CD4-positive, alpha-beta T cell (primary cell): ENCODE measurements around the gene CFAP73. TPM values are rescaled to one million over a fixed set of nuclear protein-coding genes. Genes with fewer than 3 reads are reported as not detected.
"Not testable (repeated sequence)": the region's sequence is repeated elsewhere in the genome, so short reads cannot be mapped to it uniquely, and the experiment has no call there.

Experiments used
- ATAC-seq: fragments of 200-7000 bp; cut with Tn5 transposase; one replicate; pipeline ENCODE4 v1.10.0; 2022; ENCODE audit warnings: mild to moderate bottlenecking; ENCODE audit not compliant: poor library complexity
- CTCF ChIA-PET: fragments of 350-600 bp; sonication (Branson Sonifier 250); formaldehyde crosslinking; loops from one replicate; lab custom pipeline; 2021; ENCODE audit warnings: antibody characterized with exemption, inconsistent platforms; lab: Charles Lee
- POLR2A ChIA-PET: fragments of 350-600 bp; sonication (Branson Sonifier 250); formaldehyde crosslinking; loops from one replicate; lab custom pipeline; 2021; ENCODE audit warnings: antibody characterized with exemption, inconsistent platforms; lab: Charles Lee
- DNase-seq, 14 experiments: peaks; one replicate each; pipeline ENCODE4 v3.0.0-alpha.2; 2013 to 2020; ENCODE audit warnings: mixed read lengths in 2 of 14
- H3K27ac ChIP-seq, 2 donors: one replicate each; pipeline versions ENCODE4 v1.5.1 to v1.7.0; 2013; ENCODE audit warnings: low read length in 2 of 2, low read depth in 1 of 2, mild to moderate bottlenecking in 1 of 2
- H3K27me3 ChIP-seq, 2 experiments: 1 replicate in 1 of 2; 2 replicates in 1 of 2; pipeline versions ENCODE4 v1.6.1 to v1.7.0; 2013; ENCODE audit warnings: low read length in 2 of 2, control low read depth in 1 of 2, mild to moderate bottlenecking in 1 of 2, moderate library complexity in 1 of 2; ENCODE audit not compliant: insufficient read depth in 2 of 2, control insufficient read depth in 1 of 2
- H3K36me3 ChIP-seq: one replicate; pipeline ENCODE4 v1.6.1; 2013; ENCODE audit warnings: low read length, control low read depth; ENCODE audit not compliant: insufficient read depth
- H3K4me1 ChIP-seq: one replicate; pipeline ENCODE4 v1.6.1; 2013; ENCODE audit warnings: low read length, control low read depth; ENCODE audit not compliant: insufficient read depth
- H3K4me3 ChIP-seq: one replicate; pipeline ENCODE4 v1.5.1; 2013; ENCODE audit warnings: mild to moderate bottlenecking, low read length, moderate library complexity
- H3K9me3 ChIP-seq, 2 experiments: 1 replicate in 1 of 2; 2 replicates in 1 of 2; pipeline versions ENCODE4 v1.6.1 to v1.7.0; 2013; ENCODE audit warnings: low read length in 2 of 2, mild to moderate bottlenecking in 2 of 2, control low read depth in 1 of 2, moderate library complexity in 1 of 2; ENCODE audit not compliant: control insufficient read depth in 1 of 2, insufficient read depth in 1 of 2
- H3K27ac Mint-ChIP-seq: one replicate; pipeline ENCODE4 v1.8.0; 2020; ENCODE audit warnings: mixed read lengths
- H3K27me3 Mint-ChIP-seq: one replicate; pipeline ENCODE4 v1.8.0; 2021; ENCODE audit warnings: mixed read lengths
- H3K36me3 Mint-ChIP-seq: one replicate; pipeline ENCODE4 v1.8.0; 2021; ENCODE audit warnings: low read depth, mixed read lengths
- H3K4me1 Mint-ChIP-seq: one replicate; pipeline ENCODE4 v1.8.0; 2021; ENCODE audit warnings: low read depth, mixed read lengths
- H3K4me3 Mint-ChIP-seq: one replicate; pipeline ENCODE4 v1.8.0; 2020; ENCODE audit warnings: mild to moderate bottlenecking, mixed read lengths
- H3K9me3 Mint-ChIP-seq: one replicate; pipeline ENCODE4 v1.8.0; 2020; ENCODE audit warnings: mixed read lengths
- CTCF ChIP-seq: fragments of 200-600 bp; IDR thresholded peaks from one replicate; pipeline ENCODE4 v1.8.0; 2022; ENCODE audit warnings: antibody characterized with exemption, mild to moderate bottlenecking
- intact Hi-C, 2 experiments: fragments of 100-400 bp; cut with DNase I in 1 of 2; cut with micrococcal nuclease in 1 of 2; formaldehyde crosslinking; loops; one replicate each; pipeline versions ENCODE4 v1.15.1 to v1.9.0; 2023 to 2025; cut with DNase I, micrococcal nuclease
- total RNA-seq, 174 experiments: library from RNA in 2 of 174; stranded (reverse) in 2 of 174; gene quantifications; one replicate each; pipeline ENCODE4 v1.2.3 and lab custom pipeline; 2021 to 2026

The CFAP73 gene
- total RNA-seq, 2 experiments from 2014 or later, result 0.92 to 1.2 TPM

GRCh38 chr12:113115455-113116126 is 33.9 kb upstream of the CFAP73 start:
- Mint-ChIP-seq H3K27ac (no peak overlapping the region), H3K27me3 (no peaks in the 10 kb centered on the region), H3K36me3 (no peaks in the 10 kb centered on the region), H3K9me3 (no peaks in the 10 kb centered on the region), H3K4me3 (no peak overlapping the region), H3K4me1 (peaks cover 5% of the 10 kb centered on the region)
- no peaks in the 10 kb centered on the region for H3K9me3 ChIP-seq
- no peaks in the 10 kb centered on the region for H3K36me3 ChIP-seq
- ChIA-PET POLR2A (no interaction called here), CTCF (no interaction called here)
- no peak overlapping the region for H3K4me3 ChIP-seq
- H3K4me1 ChIP-seq, result peaks cover 1% of the 10 kb centered on the region
- ATAC-seq (no peak), DNase-seq (no peak)
- no peak for TF ChIP-seq CTCF
- intact Hi-C loops, result no loop called here
- H3K27ac ChIP-seq, result no peak overlapping the region
- H3K27me3 ChIP-seq, result no peaks in the 10 kb centered on the region

- no peak overlapping the region for H3K27ac ChIP-seq
- H3K27me3 ChIP-seq, result no peaks in the 10 kb centered on the region
- no peak overlapping the region for H3K4me3 ChIP-seq
- TF ChIP-seq CTCF, result no peak
- H3K9me3 Mint-ChIP-seq, result no peaks in the 10 kb centered on the region
- POLR2A ChIA-PET, result no interaction called here
- no peak overlapping the region for H3K4me3 Mint-ChIP-seq
- H3K36me3 Mint-ChIP-seq, result no peaks in the 10 kb centered on the region
- no peaks in the 10 kb centered on the region for H3K4me1 Mint-ChIP-seq
- H3K27me3 Mint-ChIP-seq, result no peaks in the 10 kb centered on the region
- no peak overlapping the region for H3K27ac Mint-ChIP-seq
- no peaks in the 10 kb centered on the region for H3K9me3 ChIP-seq
- intact Hi-C loops, result no loop called here
- no peaks in the 10 kb centered on the region for H3K36me3 ChIP-seq
- no peak for ATAC-seq
- CTCF ChIA-PET, result no interaction called here
- no peaks in the 10 kb centered on the region for H3K4me1 ChIP-seq
- DNase-seq, result no peak
Measured at GRCh38 chr12:113116875-113117274, 32.6 kb upstream of the CFAP73 start.

- H3K27me3 ChIP-seq, H3K9me3 Mint-ChIP-seq, H3K4me3 ChIP-seq, DNase-seq, H3K36me3 ChIP-seq, POLR2A ChIA-PET, H3K4me1 ChIP-seq, H3K9me3 ChIP-seq, H3K27me3 Mint-ChIP-seq, H3K4me3 Mint-ChIP-seq, CTCF ChIA-PET, H3K27ac ChIP-seq, intact Hi-C loops, H3K36me3 Mint-ChIP-seq, ATAC-seq, H3K4me1 Mint-ChIP-seq, H3K27ac Mint-ChIP-seq: not testable (repeated sequence)
Measured at GRCh38 chr12:113117684-113118083, 31.8 kb upstream of the CFAP73 start.

DNA sequence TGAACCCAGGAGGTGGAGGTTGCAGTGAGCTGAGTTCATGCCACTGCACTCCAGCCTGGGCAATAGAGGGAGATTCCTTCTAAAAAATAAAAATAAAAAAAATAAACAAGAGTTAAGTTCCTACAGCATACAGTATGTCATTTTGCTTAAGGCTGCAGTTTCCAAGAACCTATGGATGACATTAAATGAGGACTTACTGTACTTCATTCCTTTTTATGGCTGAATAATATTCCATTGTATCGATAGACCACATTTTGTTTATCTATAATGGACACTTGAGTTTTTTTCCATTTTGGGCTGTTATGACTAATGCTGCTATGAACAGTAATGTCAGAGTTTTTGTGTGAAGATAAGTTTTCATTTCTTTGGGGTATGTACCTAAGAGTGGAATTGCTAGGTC is 31.4 kb upstream of the CFAP73 start:
- no peak overlapping the region for H3K27ac Mint-ChIP-seq

More for the DNA sequence above, 31.4 kb upstream of the CFAP73 start:
- no peak for TF ChIP-seq CTCF
- H3K4me3 Mint-ChIP-seq, result no peak overlapping the region
- Histone ChIP-seq H3K27me3 (no peaks in the 10 kb centered on the region), H3K4me3 (no peak overlapping the region), H3K4me1 (no peaks in the 10 kb centered on the region), H3K9me3 (no peaks in the 10 kb centered on the region), H3K27ac (no peak overlapping the region), H3K36me3 (no peaks in the 10 kb centered on the region)
- no peak for ATAC-seq
- no peaks in the 10 kb centered on the region for H3K4me1 Mint-ChIP-seq
- POLR2A ChIA-PET, result no interaction called here
- intact Hi-C loops, result no loop called here
- no peaks in the 10 kb centered on the region for H3K27me3 Mint-ChIP-seq
- H3K9me3 Mint-ChIP-seq, result no peaks in the 10 kb centered on the region
- CTCF ChIA-PET, result no interaction called here
- DNase-seq, result no peak
- no peaks in the 10 kb centered on the region for H3K36me3 Mint-ChIP-seq
